NCI-H2029 (cell line): ENCODE measurements around the gene ADISSP.

Experiments used
- DNase-seq: peaks from one replicate; lab custom pipeline; 2025; lab: John Stamatoyannopoulos, UW

ADISSP gene

GRCh38 chr20:3781153-3781910 is 13.8 kb upstream of the ADISSP start, which contains the start of gene SPEF1:
TSS of gene SPEF1 (minus strand) at chr20:3781448. CDS start at chr20:3781287, 161 bp downstream.
- DNase-seq = peak; percentile 85

DNA sequence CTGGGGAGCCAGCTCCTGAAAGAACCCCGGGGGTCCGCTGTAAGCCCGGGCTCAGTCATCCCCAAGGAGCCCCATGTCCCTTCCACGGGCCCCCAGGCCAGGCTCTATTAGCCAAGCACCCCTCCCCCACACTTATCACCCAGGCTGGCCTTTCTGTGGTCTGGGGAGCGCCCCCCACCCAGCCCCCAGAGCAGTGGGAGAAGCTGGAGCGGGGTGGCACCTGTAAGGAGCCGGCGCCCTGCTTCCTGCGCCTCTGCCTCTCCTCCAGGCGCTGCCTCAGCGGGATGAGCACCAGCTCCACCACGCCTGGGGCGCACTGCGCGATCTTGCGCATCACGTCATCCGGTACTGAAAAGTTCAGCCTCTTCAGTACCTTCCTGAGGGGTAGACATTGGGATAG is 11.4 kb upstream of the ADISSP start:
- DNase-seq = no peak

GRCh38 chr20:3777716-3778629 is 10.4 kb upstream of the ADISSP start:
- DNase-seq = no peak

GRCh38 chr20:3777381-3777715 is 9.8 kb upstream of the ADISSP start:
- DNase-seq = no peak

GRCh38 chr20:3775457-3776108 is 8.0 kb upstream of the ADISSP start:
- no peak for DNase-seq

- no peak for DNase-seq
Measured at GRCh38 chr20:3771552-3772058, 4.1 kb upstream of the ADISSP start.

DNA sequence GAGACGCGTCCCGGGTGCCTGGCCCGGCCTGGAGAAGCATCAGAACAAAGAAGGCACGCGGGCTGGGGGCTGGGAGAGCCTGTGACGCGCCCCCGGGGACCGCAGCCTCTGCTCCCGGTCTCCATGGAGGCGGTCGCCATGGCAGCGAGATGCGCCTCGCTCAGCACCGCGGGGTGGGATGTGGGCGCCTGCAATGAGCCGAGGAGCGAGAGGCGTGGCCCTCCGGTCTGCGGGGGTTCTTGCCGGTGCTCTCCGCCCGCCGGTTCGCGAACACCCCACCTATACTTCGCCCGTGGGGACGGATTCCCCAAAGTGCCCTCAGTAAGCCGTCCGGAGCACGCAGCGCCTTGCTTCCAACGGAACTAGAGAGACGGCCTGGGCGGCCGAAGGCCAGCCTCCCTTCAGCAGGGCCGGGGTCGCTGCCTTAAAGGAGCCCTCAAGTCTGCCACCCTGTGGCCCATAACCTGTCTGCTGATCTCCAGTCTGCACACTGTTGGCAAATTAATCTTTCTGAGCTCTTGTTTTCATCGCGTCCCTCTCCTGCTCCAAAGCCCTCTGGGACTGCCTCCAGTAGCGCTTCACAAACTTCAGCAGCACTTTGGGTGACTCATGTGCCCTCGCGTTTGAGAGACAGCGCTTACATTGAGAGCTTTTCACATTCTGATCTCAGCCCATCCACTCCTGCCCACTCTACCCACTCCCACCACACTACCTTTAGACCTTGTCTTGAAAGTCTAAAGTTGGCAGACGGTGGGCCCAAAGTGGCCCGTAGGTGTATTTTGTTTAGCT is 983 bp upstream of the ADISSP start:
- peak; percentile 51 for DNase-seq

DNA sequence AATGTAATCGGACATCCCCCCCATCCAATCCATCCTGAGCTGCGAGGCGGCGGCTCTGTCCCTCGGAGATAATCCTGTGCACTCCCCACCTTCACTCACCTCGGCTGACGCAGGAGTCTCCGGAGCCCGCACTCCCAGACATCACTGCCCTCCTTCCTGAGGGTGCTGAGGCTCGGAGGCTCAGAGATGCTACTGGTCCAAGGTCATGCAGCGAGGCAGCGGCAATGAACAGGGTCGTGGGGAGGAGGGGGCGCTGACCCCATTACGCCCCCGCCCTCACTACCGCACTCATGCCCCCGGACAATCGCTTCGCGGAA is 485 bp downstream of the ADISSP start:
- DNase-seq = no peak

GRCh38 chr20:3766422-3767109 is 987 bp downstream of the ADISSP start:
- DNase-seq = no peak

- no peak for DNase-seq
Measured at GRCh38 chr20:3765171-3765882, 2.2 kb downstream of the ADISSP start.

GRCh38 chr20:3764659-3765058 is 2.9 kb downstream of the ADISSP start:
- DNase-seq = no peak

GRCh38 chr20:3763671-3764601 is 3.6 kb downstream of the ADISSP start:
- no peak for DNase-seq

DNA sequence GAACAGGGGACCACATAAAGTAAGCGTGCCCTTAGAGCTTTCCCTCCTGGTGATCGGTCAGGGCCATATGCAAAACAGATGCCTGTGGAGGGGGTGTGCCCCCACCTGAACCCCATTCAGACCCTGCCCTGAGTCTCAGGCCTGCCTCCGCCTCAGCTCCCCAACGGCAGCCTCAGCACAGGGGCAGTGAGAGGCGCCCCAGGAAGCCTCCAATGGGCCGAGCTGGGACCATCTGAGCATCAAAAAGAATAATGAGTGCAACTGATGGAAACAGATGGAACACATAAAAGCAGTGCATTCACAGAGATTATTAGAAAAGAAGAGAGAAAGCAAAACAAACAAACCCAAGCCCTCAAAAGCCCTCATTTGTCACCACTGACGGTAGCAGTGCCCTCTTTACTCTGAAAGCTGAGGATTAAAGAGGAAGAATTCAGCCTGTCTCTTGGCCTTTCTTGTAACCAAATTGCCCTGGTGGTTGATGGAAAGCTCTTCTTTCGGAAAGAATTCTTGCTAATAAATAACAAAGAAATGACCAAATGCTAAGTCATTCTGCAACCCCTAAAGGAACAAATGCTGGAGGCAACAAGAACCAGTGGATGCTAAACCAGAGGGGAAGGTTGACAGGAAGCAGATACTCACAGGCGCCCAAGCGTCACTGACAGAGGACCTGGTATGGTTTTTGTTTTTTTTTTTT is 6.8 kb downstream of the ADISSP start:
- DNase-seq = no peak

GRCh38 chr20:3759884-3760283 is 7.7 kb downstream of the ADISSP start:
- DNase-seq = no peak

DNA sequence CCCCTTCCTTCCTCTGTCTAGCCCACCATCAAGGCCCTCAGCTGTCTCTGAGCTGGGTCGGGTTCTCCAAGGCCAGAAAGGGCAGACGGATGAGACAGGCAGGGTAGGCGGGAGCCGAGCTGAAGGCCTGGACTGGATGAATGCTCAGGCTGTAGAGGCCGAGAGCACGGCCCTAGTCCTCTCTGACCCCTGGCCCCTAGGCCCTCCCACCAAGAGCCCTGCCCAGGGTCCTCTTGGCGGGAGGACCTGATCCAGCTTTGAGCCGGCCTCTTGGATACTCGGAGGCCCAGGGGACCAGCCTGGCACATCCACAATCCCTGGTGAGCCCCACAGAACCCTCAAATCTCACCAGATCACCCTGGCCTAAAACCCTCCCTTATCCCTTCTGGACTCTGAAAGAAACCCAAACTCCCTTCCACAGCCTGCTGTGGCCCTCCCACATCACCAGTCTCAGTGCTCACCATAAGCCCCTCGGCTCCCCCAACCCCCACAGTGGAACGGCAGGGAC is 8.2 kb downstream of the ADISSP start:
- no peak for DNase-seq

- DNase-seq = no peak
Measured at GRCh38 chr20:3758566-3758965, 9.0 kb downstream of the ADISSP start.

- no peak for DNase-seq
Measured at GRCh38 chr20:3757268-3757667, 10.3 kb downstream of the ADISSP start.

DNA sequence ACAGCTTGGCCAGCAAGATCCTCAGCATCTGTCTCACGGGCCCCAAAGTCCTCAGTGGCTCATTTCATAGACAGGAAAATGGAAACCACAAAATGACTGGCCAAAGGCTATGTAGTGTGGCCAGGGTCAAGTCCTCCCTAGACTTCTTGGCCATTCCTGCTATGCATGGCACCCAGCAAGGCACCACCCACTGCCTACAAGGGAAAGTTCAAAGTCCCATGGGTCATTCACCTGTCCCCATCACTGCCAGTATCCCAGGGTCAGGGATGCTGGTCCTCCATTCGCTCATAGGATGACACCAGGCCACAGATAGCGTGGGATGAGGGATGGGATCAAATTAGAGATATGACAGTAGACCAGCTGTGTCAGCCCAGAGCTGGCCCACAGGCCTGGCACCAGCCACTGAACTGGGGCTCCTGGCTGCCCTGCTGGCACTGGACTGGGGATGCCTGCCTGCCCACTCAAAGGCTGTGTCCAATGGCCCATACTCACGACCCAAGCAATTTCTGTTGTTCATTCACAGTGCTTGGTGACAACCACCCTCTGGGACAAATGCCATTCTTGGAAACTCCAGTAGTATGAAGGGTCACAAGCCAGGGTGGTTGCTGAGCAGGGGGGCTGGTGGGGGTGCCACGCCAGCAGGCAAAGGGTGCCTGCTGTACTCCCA is 11.6 kb downstream of the ADISSP start:
- no peak for DNase-seq
